Mammary epithelial cell (primary cell): ENCODE data around the gene BLOC1S3.

Source experiments
- CTCF ChIP-seq, 2 donors: IDR thresholded peaks in 1 of 2; conservative IDR thresholded peaks in 1 of 2; 2 replicates each; pipeline ENCODE4 v1.5.1; 2011 to 2012; ENCODE audit warnings: inconsistent platforms in 2 of 2, low read length in 2 of 2, mild to moderate bottlenecking in 2 of 2, control low read depth in 1 of 2, low read depth in 1 of 2; ENCODE audit not compliant: insufficient read depth in 1 of 2; ENCODE audit errors: extremely low read depth in 1 of 2
- EZH2 ChIP-seq: IDR thresholded peaks from 2 replicates; pipeline ENCODE4 v1.6.1; 2012; ENCODE audit warnings: low read length, inconsistent platforms, borderline replicate concordance

- TF ChIP-seq CTCF (conservative IDR thresholded peaks at IDR 0.05 in 1 of 2, IDR thresholded peaks at IDR 0.05 in 1 of 2; ENCODE audit: extremely low read depth in 1 of 2, insufficient read depth in 1 of 2, low read depth in 1 of 2, low read length in 2 of 2): no peak
- no peak for TF ChIP-seq EZH2
Observed at GRCh38 chr19:45150751-45151281, 27.8 kb upstream of the BLOC1S3 start.
